K562 (cell line): ENCODE data around the gene GAPDH. TPM values are rescaled to one million over a fixed set of nuclear protein-coding genes. Genes with fewer than 3 reads are reported as not detected.

Source experiments
- ATAC-seq: fragments of 200-7000 bp; cut with Tn5 transposase; 3 replicates; pipeline ENCODE4 v1.9.1; 2020; ENCODE audit warnings: moderate library complexity
- BruUV-seq: library from RNA; stranded (reverse); fragments of 400-500 nt; replicated peaks from 2 replicates; lab custom pipeline; 2021; lab: Mats Ljungman, UMichigan
- CTCF ChIA-PET: fragments of 300-600 bp; formaldehyde crosslinking; extraction: SDS; loops from one replicate; lab custom pipeline; 2021; ENCODE audit warnings: low intra/inter-chr PET ratio; lab: Yijun Ruan, JAX
- POLR2A ChIA-PET: fragments of 300-600, 350-650 bp; sonication (Branson Sonifier 250); formaldehyde crosslinking; extraction: SDS; loops from one replicate; lab custom pipeline; 2021; ENCODE audit warnings: antibody characterized with exemption, inconsistent platforms; lab: Yijun Ruan, JAX
- DNase-seq, 4 experiments: peaks; one replicate each; pipeline versions ENCODE4 v3.0.0 to v3.0.0-alpha.2; 2011 to 2018; ENCODE audit warnings: low spot score in 3 of 4, mixed read lengths in 3 of 4; ENCODE audit errors: extremely low read depth in 1 of 4
- FAIRE-seq: peaks from 2 replicates; lab custom pipeline; 2011; peaks lifted over from hg19 to GRCh38; lab: Jason Lieb, UNC
- H2AFZ ChIP-seq: 2 replicates; pipeline ENCODE4 v1.6.0; 2011; ENCODE audit warnings: low read depth, low read length, control low read depth, inconsistent platforms
- H3K27ac ChIP-seq: fragments of 200-600 bp; 3 replicates; pipeline ENCODE4 v1.8.0; 2011; ENCODE audit warnings: low read depth, mild to moderate bottlenecking, control low read depth, inconsistent platforms, low read length, moderate library complexity, mixed read lengths; ENCODE audit errors: extremely low read depth
- H3K27me3 ChIP-seq, 2 experiments: fragments of 300-600 bp in 1 of 2; 2 replicates in 1 of 2; 3 replicates in 1 of 2; pipeline versions ENCODE4 v1.6.0 to v1.8.0; 2011; ENCODE audit warnings: inconsistent platforms in 2 of 2, low read length in 2 of 2, mild to moderate bottlenecking in 1 of 2, mixed read lengths in 1 of 2, moderate library complexity in 1 of 2; ENCODE audit not compliant: control insufficient read depth in 2 of 2, insufficient read depth in 2 of 2
- H3K36me3 ChIP-seq: fragments of 300-600 bp; 3 replicates; pipeline ENCODE4 v1.8.0; 2011; ENCODE audit warnings: mild to moderate bottlenecking, low read length, inconsistent platforms; ENCODE audit not compliant: control insufficient read depth, insufficient read depth
- H3K4me1 ChIP-seq, 2 experiments: fragments of 200-600 bp in 1 of 2; replicated peaks in 1 of 2; 2 replicates in 1 of 2; 3 replicates in 1 of 2; pipeline versions ENCODE4 v1.5.1 to v1.8.0; 2011; ENCODE audit warnings: inconsistent platforms in 2 of 2, low read length in 2 of 2, mild to moderate bottlenecking in 1 of 2, mixed read lengths in 1 of 2, moderate library complexity in 1 of 2; ENCODE audit not compliant: control insufficient read depth in 2 of 2, insufficient read depth in 2 of 2
- H3K4me2 ChIP-seq: 2 replicates; pipeline ENCODE4 v1.6.1; 2011; ENCODE audit warnings: low read length, control low read depth, inconsistent platforms, mixed read lengths; ENCODE audit not compliant: insufficient read depth
- H3K4me3 ChIP-seq: fragments of 200-600 bp; sonication (generic), shearing (Covaris generic); 2 replicates; pipeline ENCODE4 v1.5.1; 2016; ENCODE audit warnings: control low read depth, inconsistent platforms
- H3K79me2 ChIP-seq: fragments of 200-600 bp; 3 replicates; pipeline ENCODE4 v1.8.0; 2011; ENCODE audit warnings: low read length, inconsistent platforms; ENCODE audit not compliant: control insufficient read depth, insufficient read depth
- H3K9ac ChIP-seq, 2 experiments: 2 replicates each; pipeline versions ENCODE4 v1.6.0 to v1.6.1; 2011; ENCODE audit warnings: low read depth in 2 of 2, low read length in 2 of 2, control low read depth in 1 of 2, inconsistent platforms in 1 of 2, mild to moderate bottlenecking in 1 of 2, mixed read lengths in 1 of 2; ENCODE audit not compliant: insufficient read depth in 1 of 2
- H3K9me1 ChIP-seq: one replicate; pipeline ENCODE4 v1.6.0; 2011; ENCODE audit warnings: inconsistent platforms, mild to moderate bottlenecking, low read length, moderate library complexity; ENCODE audit not compliant: control insufficient read depth, insufficient read depth
- H3K9me3 ChIP-seq: replicated peaks from 2 replicates; pipeline ENCODE4 v1.5.1; 2011; ENCODE audit warnings: low read depth, low read length, inconsistent platforms; ENCODE audit not compliant: control insufficient read depth, insufficient read depth
- H4K20me1 ChIP-seq: replicated peaks from 2 replicates; pipeline ENCODE4 v1.6.1; 2011; ENCODE audit warnings: low read length, inconsistent platforms, mixed read lengths; ENCODE audit not compliant: control insufficient read depth, insufficient read depth
- CEBPB ChIP-seq: fragments of 450-650 bp; IDR thresholded peaks from 2 replicates; pipeline ENCODE4 v1.6.1; 2016; ENCODE audit warnings: missing genetic modification characterization, missing compliant biosample characterization
- HDAC1 ChIP-seq, 2 experiments: fragments of 450-650 bp; IDR thresholded peaks; 2 replicates each; pipeline ENCODE4 v1.6.1; 2016 to 2017; ENCODE audit warnings: inconsistent platforms in 1 of 2, mild to moderate bottlenecking in 1 of 2, moderate library complexity in 1 of 2
- NR3C1 ChIP-seq: sonication (generic); formaldehyde crosslinking; IDR thresholded peaks from 2 replicates; pipeline ENCODE4 v1.8.1; 2022; ENCODE audit warnings: missing genetic modification reagents
- SREBF1 ChIP-seq: fragments of 150-350 bp; IDR thresholded peaks from 2 replicates; pipeline ENCODE4 v1.6.1; 2014; ENCODE audit warnings: antibody characterized with exemption, low read depth, low read length, borderline replicate concordance
- ZNF124 ChIP-seq: sonication (generic); formaldehyde crosslinking; IDR thresholded peaks from 2 replicates; pipeline ENCODE4 v1.8.1; 2022; ENCODE audit warnings: missing genetic modification reagents
- ZNF318 ChIP-seq, 2 experiments: fragments of 450-650 bp; IDR thresholded peaks; 2 replicates each; pipeline ENCODE4 v1.6.1; 2016; ENCODE audit warnings: mild to moderate bottlenecking in 2 of 2, borderline replicate concordance in 1 of 2, low read depth in 1 of 2, moderate library complexity in 1 of 2
- WGBS: fragments of 100-300 bp; shearing (Covaris generic); methylation state at CpG from one replicate; pipeline ENCODE4 v1.1.6; 2016; ENCODE audit warnings: low coverage, mixed read lengths; ENCODE audit not compliant: insufficient coverage; ENCODE audit errors: missing lambda C conversion rate; 5-methylcytosine and 5-hydroxymethylcytosine counted together
- in situ Hi-C: fragments of 300-500 bp; cut with MboI; formaldehyde crosslinking; loops from 4 replicates; pipeline ENCODE4 v1.15.0; 2018; ENCODE audit warnings: inconsistent platforms, mixed read lengths
- intact Hi-C: fragments of 100-400 bp; cut with micrococcal nuclease; formaldehyde crosslinking; loops from 2 replicates; pipeline ENCODE4 v1.14.2; 2022
- polyA plus RNA-seq, 8 experiments: library from polyadenylated mRNA; depleted of rRNA in 4 of 8; stranded (reverse) in 5 of 8; unstranded in 3 of 8; fragments of >200 nt; fragmentation: Nextera tagmentation in 2 of 8; fragmentation: Illumina TruSeq in 1 of 8; extraction: Ambion mirVana in 2 of 8; extraction: Trizol in 1 of 8; gene quantifications; 2 replicates each; pipeline versions ENCODE4 v1.2.1 to v1.2.3, GENCODE V29; 2011 to 2014; ENCODE audit warnings: inconsistent platforms in 1 of 8, missing spikeins in 1 of 8
- total RNA-seq, 7 experiments: library from RNA; depleted of rRNA in 6 of 7; stranded (reverse); fragments of >200 nt in 6 of 7; fragmentation: Illumina TruSeq in 2 of 7; extraction: Trizol in 2 of 7; gene quantifications; 2 replicates each; pipeline versions ENCODE4 v1.2.1 to v1.2.3, GENCODE V29; 2011 to 2021; ENCODE audit warnings: low replicate concordance in 1 of 7

Gene GAPDH
- total and polyA plus RNA-seq, 9 of the 15 experiments (the other 6 are each of a cell fraction or from before 2014, with no cell fraction given), result 2,206 to 6,793 (median 4,217) TPM

DNA sequence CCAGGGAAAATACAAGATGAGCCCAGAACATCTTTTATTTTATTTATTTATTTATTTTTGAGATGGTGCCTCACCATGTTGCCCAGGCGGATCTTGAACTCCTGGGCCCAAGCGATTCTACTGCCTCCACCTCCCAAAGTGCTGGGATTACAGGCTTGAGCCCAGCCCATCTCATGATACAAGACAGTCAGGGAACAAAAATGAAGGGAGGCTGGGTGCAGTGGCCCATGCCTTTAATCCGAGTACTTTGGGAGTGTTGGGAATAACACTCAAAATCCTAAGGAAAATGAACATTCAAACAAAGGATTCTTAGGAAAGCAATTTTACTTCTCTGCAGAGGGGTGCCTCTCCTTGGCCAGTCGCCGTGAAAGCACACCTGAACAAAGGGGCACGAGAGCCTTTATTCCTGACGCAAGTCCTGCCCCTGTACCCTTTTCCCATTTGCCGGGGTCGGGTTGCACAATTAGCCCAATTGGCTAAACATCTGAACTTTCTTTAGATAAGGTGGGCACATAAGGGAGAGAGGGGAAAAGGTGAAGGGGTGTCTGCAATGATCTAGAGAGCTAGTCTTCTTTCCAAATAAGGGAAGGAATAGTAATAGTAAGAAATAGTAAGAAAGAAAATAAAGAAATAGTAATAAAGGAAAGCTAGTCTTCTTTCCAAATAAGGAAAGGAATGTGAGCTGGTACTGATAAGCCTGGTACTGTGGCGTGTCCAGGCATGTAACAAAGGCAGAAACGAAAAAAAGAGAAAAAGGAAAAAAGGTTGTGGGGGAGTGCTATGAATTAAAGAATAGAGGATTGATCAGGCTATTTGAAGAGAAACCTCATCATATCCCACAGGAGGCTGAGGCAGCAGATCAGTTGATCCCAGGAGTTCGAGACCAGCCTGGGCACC is 27.0 kb upstream of the GAPDH start:
- CTCF ChIA-PET, result interaction anchor here (0.6 kb wide), 1 partner anchor 101 kb away, joined by 3 read pairs; no protein-coding TSS in a partner anchor

More for the DNA sequence above, 27.0 kb upstream of the GAPDH start:
- in situ Hi-C loops, result no loop called here
- Histone ChIP-seq H3K36me3 (peaks cover 49% of the 10 kb centered on the region), H3K9me1 (no peaks in the 10 kb centered on the region), H3K9ac (no peak overlapping the region), H3K4me2 (no peak overlapping the region), H3K79me2 (peaks cover 10% of the 10 kb centered on the region; the same call in 2 of the 3 replicates), H3K27me3 (no peaks in the 10 kb centered on the region), H3K4me3 (no peak overlapping the region), H2AFZ (no peak overlapping the region), H3K9me3 (no peaks in the 10 kb centered on the region), H4K20me1 (0 out of 2 replicates have a peak, but pooled peaks cover under 1% of the 10 kb centered on the region), H3K27ac (no peak overlapping the region), H3K4me1 (no peaks in the 10 kb centered on the region; a peak in 1 of 5 replicates)
- FAIRE-seq, result no peak
- ATAC-seq, result no peak
- DNase-seq, result no peak
- BruUV-seq, result no TSS peak
- POLR2A ChIA-PET, result interaction anchor here (0.7 to 1.1 kb wide), 3 partner anchors 12 to 27 kb away, joined by 3 read pairs; partner anchors contain the start of gene GAPDH
- no peak for TF ChIP-seq HDAC1 (IDR thresholded peaks at IDR 0.05)
- TF ChIP-seq CEBPB (tag), result no peak
- TF ChIP-seq ZNF124 (CRISPR knock-in tag), result no peak
- TF ChIP-seq SREBF1, result no peak
- TF ChIP-seq ZNF318 (IDR thresholded peaks at IDR 0.05; ENCODE audit: borderline replicate concordance in 1 of 2, low read depth in 1 of 2), result no peak
- TF ChIP-seq NR3C1, result no peak
- 90% methylated on average over 11 of the region's 12 CpGs for WGBS
- intact Hi-C loops, result no loop called here
